GM10266 (cell line): ENCODE measurements around the gene NCR2.
"Not testable (repeated sequence)": the region's sequence is repeated elsewhere in the genome, so short reads cannot be mapped to it uniquely, and the experiment has no call there.

ENCODE experiments used
- DNase-seq: peaks from one replicate; pipeline ENCODE4 v3.0.0; 2012; ENCODE audit errors: extremely low spot score
- CTCF ChIP-seq: IDR thresholded peaks from 2 replicates; pipeline ENCODE4 v1.5.1; 2012; ENCODE audit warnings: mild to moderate bottlenecking, low read depth; ENCODE audit not compliant: control insufficient read depth, insufficient read depth; ENCODE audit errors: missing control alignments

NCR2 gene

GRCh38 chr6:41294214-41294872 lies 41.1 kb upstream of the NCR2 start:
- no peak for DNase-seq
- TF ChIP-seq CTCF, result no peak

- not testable (repeated sequence) for DNase-seq
These were observed 38.2 kb upstream of the NCR2 start for GRCh38 chr6:41297248-41297647.

GRCh38 chr6:41298785-41299502 lies 36.5 kb upstream of the NCR2 start:
- TF ChIP-seq CTCF, result no peak

GRCh38 chr6:41302638-41303037 lies 32.8 kb upstream of the NCR2 start:
- no peak for TF ChIP-seq CTCF

More at GRCh38 chr6:41298785-41299502, 36.5 kb upstream of the NCR2 start:
- DNase-seq, result no peak

GRCh38 chr6:41306187-41306854 lies 29.1 kb upstream of the NCR2 start:
- DNase-seq, result peak; percentile 44
- peak; percentile 54 for TF ChIP-seq CTCF

More at GRCh38 chr6:41302638-41303037, 32.8 kb upstream of the NCR2 start:
- DNase-seq, result no peak

GRCh38 chr6:41315203-41315602 lies 20.2 kb upstream of the NCR2 start:
- no peak for DNase-seq
- no peak for TF ChIP-seq CTCF

GRCh38 chr6:41315943-41316620 lies 19.3 kb upstream of the NCR2 start:
- no peak for DNase-seq
- TF ChIP-seq CTCF, result no peak
